GM13976 (cell line): ENCODE measurements around the gene KIF1B.

Experiments
- DNase-seq: peaks from one replicate; pipeline ENCODE4 v3.0.0; 2012; ENCODE audit warnings: low spot score
- in situ Hi-C: fragments of 300-500 bp; cut with MboI; formaldehyde crosslinking; loops from one replicate; pipeline ENCODE4 v1.12.0; 2022; ENCODE audit warnings: low sequenced_read_pairs, mixed read lengths, inconsistent platforms; ENCODE audit not compliant: unreplicated experiment
- TF ChIP-seq, protein P1 (sequence below): IDR thresholded peaks from 2 replicates; pipeline ENCODE4 v1.5.1; 2012; ENCODE audit warnings: borderline replicate concordance, mild to moderate bottlenecking; ENCODE audit not compliant: insufficient read depth; ENCODE audit errors: extremely low read depth, missing control alignments, control extremely low read depth

Gene KIF1B

DNA sequence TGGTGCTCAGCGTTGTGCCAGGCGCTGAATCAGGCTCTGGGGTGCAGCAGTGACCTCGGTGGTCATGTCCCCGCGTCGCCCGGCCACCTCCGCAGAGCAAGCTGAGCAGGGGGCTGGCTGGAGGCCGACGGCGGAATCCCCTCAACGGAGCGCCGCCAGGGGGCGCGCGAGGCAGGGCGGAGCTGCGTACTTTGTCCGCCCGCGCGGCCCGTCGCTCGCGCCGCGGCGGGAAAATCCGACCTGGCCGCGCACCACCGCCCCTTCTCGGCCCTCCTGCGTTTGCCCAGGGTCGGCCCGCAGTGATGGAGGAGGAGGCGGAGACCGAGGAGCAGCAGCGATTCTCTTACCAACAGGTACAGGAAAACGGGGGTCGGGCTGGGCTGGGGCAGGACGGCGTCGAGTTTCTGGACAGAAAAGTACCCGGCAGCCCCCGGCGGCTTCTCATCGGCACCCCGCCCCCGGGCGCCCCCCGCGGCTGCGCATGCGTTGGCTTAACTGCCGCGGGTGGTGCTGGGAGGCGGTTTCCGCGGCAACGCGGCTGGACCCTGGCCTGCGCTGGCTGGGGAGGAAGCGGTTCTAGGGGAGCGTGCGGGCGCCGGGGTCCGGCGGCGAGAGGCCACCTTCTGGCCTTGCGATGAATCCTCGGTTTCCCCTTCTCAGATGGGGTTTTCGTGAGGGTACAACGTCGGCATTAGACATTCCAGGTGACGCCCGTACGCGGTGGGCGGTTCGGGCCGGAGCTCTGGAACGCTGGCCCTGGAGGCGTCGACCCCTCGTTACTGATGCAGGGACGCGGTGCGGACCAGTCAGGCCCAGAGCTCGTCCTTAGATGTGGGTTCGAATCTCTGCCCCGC is 220.1 kb downstream of the KIF1B start, which contains the start of gene CENPS:
Gene CENPS (plus strand): TSS at position 218 of the 854 bp plus-strand sequence. CDS start 85 bp downstream, at position 303.
- TF ChIP-seq, protein P1, sequence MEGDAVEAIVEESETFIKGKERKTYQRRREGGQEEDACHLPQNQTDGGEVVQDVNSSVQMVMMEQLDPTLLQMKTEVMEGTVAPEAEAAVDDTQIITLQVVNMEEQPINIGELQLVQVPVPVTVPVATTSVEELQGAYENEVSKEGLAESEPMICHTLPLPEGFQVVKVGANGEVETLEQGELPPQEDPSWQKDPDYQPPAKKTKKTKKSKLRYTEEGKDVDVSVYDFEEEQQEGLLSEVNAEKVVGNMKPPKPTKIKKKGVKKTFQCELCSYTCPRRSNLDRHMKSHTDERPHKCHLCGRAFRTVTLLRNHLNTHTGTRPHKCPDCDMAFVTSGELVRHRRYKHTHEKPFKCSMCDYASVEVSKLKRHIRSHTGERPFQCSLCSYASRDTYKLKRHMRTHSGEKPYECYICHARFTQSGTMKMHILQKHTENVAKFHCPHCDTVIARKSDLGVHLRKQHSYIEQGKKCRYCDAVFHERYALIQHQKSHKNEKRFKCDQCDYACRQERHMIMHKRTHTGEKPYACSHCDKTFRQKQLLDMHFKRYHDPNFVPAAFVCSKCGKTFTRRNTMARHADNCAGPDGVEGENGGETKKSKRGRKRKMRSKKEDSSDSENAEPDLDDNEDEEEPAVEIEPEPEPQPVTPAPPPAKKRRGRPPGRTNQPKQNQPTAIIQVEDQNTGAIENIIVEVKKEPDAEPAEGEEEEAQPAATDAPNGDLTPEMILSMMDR, result peak; percentile 98
- peak; percentile 99 for DNase-seq
- in situ Hi-C loops, result loop anchor here (10.0 kb wide), 1 partner anchor 54 kb away; no protein-coding TSS in a partner anchor
